ENCODE results near the gene NUP50.
"Not testable (repeated sequence)": the region's sequence is repeated elsewhere in the genome, so short reads cannot be mapped to it uniquely, and the experiment has no call there.

NUP50 gene

DNA sequence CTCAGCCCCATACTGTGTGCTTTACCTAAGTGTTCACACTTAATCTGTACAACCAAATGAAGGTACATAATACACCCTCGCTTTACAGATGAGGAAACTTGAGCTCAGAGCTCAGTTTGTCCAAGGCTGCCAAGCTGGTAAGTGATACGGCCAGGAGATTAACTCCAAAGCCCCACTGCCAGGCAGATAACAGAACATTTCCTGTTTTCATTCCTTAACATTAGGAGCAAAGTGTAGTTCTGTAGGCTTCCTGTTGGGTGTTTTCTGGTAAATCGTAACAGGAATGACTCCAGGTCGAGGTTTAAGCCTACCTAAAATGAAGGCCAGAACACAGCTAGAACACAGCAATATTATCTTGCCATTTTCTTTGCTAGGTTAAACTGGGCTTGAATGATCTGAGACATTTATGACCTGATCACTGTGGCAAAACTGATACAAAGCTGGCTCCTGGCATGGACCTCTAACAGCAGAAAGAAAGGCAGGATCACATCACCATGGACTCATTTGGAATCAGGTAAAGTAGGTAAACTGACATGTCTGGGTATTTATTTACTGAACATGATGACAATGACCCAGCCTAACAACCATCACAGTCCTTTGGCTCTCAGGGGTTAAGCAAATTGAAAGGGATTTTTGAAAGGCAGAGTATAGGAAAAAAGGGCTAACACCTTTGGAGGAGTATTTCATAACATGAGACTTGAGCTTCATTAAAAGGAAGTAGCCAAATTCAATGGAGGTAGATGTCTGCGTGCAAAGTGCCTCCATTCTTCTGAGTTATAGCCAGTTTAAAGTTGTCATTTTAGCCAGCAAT is 3.9 kb upstream of the NUP50 start:
- no peak for DNase-seq (ENCODE audit: low read depth)

DNA sequence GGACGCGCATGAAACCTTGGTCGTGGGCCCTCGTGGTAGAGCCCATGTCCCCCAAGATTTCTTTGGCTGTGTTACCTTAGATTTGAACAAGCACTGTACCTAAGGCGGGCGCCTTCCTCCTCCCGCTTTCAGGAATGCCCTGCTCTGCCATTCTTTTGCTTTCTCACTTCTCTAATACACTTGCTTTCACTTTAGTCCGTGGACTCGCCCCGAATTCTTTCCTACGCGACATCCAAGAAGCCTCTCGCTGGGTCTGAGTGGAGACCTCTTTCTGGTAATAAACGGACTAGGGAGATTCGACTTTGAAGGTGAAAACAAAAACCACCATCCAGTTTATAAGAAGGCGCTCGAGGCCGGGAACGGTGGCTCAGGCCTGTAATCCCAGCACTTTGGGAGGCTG is 1.2 kb upstream of the NUP50 start:
- no peak for DNase-seq (ENCODE audit: low read depth)

DNA sequence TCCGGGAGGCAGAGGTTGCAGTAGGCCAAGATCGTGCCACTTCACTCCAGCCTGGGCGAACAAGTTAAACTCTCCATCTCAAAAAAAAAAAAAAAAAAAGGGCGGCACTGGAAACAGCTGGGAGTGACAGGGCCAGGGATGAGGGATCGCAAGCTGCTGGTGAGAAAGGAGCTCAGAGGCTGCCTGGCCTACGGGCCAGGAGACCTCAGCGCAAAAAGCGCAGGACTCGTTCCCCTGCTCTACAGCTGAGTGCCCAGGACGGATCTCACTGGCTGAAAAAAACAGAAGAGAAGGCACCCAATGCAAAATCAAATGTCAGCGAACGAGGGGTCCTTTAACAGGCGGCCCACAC is 650 bp upstream of the NUP50 start:
- no peak for DNase-seq (ENCODE audit: low read depth)

DNA sequence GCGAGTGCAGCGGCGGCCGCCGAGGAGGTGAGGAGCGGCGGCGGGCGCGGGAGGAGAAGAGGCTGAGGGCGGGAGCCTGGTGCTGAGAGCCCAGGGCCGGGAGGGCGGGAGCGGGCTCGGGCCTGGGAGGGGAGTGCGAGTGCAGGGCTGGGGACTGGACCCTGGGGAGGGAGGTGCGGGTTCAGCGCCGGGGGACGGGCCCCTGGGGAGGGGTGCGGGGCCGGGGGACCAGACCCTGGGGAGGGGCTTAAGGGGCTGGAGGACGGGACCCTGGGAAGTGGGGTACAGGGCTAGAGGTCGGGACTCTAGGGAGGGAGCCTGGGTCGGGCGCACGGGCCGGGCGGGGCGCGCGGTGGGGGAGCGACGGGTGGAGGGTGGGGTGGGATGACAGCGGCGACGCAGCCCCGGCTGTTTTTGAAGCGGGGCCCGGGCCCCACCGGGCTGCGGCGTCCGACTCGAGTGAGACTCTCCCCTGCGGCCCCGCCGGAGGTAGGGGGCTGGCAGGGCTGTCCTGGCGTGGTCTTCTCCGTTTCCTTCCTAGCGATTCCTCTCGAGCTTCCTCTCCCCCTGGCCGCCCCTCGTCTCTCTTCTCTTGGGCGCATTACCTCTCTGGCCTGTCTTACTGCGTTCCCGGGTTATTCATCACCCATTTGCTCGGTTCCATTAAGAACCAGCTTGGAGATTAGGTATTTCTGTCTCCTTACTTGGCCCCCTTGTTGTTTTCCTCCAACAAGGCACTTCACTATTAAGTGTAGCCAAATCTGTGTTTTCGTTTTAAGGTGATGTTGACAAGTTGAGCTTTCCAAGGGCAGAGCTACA is 754 bp downstream of the NUP50 start:
- peak; percentile 21 for DNase-seq (ENCODE audit: low read depth)

DNA sequence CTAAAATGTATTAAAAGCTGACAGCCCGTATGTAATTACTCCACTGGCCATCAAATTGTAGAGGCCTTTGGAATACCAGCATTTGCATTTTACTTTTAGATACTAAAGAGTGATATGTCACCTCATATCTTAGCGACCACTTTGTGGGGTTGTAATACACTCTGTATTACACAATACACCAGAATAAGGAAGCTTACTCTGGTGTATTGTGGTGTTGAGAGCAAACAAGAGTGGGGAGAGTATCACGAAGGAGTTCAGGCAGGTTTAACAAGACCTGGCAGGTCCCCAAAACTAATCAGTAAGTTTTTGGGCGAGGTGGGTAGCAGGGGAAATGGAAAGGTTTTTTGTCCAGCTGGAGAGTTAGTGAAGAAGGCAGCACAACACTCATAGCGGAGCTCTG is 3.2 kb downstream of the NUP50 start:
- no peak for DNase-seq (ENCODE audit: low read depth)

DNA sequence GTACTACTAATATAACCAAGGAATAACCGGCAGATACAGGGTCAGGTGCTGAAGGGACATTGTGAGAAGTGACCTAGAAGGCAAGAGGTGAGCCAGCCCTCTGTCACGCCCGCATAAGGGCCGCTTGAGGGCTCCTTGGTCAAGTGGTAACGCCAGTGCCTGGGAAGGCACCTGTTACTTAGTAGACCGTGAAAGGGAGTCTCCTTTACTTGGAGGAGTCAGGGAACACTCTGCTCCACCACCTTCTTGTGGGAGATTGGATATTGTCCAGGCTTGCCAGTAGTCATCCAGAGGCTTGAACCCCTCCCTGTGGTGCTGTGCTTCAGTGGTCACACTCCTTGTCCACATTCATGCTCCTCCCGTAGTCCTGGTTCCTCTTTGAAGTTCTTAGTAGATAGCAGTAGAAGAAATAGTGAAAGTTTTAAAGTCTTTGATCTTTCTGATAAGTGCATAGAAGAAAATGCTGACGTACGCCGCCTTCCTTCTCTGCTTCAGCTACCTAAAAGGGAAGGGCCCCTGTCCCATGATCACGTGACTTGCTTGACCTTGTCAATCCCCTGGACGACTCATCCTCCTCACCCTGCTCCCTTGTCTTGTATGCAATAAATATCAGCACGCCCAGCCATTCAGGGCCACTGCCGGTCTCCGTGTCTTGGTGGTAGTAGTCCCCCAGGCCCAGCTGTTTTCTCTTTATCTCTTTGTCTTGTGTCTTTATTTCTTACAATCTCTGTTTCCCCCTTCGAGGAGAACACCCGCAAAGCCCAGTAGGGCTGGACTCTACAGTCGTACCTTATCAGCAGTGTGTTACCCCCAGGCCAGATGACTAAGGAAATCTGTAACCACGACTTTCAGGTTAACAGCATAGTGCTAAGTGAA is 6.1 kb downstream of the NUP50 start:
- DNase-seq (ENCODE audit: low read depth) = peak; percentile 7

DNA sequence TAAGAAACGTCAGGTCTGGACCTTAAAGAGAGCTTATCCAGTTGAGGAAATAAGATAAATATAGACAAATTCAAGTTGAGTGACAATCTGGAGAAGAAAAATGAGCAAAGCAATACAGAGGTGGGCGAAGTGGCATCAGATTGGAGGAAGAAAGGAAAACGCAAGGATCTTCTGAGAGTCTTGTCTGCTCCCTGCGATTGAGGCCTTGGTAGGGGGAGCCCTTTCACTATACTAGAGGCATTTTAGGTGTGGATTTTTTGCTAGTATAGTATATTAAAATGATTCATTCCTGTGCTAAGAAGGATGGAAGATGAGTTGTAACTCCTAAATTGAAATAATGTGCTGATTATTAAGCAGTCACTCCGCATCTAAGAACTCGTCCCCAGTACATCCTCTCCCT is 8.1 kb downstream of the NUP50 start:
- no peak for DNase-seq (ENCODE audit: low read depth)

DNA sequence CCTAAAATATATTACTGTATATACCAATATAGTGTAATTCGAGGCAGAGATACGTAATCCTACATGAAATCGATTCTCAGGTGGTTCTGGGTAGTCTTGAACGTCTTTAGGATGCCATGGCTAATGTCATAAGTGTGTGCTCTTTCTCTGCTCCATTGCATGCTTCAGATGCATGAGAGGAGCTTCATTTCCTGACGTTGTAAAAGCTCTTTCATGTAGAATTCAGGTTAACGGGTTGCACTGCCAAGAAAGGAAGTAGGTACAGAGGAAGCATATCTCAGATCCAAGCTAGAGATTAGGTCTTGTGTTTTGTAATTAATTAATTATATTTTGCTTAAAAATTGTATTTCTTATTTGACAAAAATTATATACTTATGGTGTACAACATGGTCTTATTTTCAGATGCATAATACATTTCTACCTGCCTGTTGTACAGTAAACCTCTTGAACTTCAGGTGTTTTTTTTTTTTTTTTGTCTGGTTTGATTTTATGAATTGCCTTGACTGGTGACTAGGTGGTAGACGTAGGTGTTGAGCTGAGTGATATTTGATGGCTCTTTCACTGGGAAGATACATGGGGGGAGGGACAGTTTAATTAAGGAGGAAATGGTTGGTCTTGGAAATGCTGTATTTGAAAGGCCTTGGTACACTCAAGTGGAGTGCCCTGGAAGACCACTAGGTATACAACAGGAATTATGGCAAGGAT is 9.3 kb downstream of the NUP50 start:
- DNase-seq (ENCODE audit: low read depth) = no peak

DNA sequence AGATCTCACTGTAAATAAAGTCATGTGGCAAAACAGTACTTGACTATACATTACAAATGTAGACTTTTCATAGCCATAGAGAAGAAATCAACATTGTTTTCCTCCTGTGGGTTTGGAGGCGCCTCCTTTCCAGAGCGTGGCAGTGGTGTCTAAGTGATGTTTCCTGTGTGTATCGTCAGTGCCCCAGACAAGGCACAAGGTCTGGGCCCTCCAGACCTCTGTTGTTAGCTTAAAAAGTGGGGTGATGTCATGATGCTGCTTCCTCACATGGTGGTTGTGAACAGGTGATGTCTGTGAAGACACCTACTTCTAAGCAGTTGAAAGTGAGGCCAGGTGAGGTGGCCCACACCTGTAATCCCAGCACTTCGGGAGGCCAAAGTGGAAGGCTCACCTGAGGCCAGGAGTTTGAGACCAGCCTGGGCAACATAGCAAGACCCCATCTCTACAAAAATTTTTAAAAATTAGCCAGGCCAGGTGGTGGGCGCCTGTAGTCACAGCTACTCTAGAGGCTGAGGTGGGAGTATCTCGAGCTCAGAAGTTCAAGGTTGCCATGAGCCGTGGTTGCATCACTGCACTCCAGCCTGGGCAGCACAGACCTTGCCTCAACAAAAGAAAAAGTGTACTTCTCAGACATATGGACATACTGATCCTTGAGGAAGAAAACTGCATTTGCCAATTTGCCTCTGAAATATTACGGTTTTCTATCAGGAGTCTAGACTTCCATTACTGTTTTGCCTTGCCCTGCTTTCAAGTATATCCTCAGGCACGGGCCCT is 15.7 kb downstream of the NUP50 start:
- DNase-seq (ENCODE audit: low read depth) = no peak

DNA sequence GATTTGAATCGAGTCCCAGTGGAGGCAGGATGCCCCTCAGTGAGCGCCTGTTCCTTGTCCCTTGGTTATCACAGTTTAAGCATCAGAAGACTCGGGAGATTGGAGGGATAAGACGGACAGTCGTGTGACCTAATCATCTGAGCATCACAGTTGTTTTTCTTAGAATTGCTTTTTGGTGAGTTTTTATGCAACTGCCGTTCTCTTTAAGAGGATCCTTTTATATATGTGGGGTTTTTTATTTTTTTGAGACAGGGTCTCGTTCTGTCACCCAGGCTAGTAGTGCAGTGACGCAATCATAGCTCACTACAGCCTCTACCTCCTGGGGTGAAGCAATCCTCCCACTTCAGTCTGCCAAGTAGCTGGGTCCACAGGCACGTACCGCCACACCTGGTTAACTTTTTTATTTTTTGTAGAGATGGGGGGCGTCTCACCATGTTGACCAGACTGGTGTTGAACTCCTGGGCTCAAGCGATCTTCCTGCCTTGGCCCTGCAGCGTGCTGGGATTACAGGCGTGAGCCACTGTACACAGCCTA is 16.5 kb downstream of the NUP50 start:
- no peak for DNase-seq (ENCODE audit: low read depth)

DNA sequence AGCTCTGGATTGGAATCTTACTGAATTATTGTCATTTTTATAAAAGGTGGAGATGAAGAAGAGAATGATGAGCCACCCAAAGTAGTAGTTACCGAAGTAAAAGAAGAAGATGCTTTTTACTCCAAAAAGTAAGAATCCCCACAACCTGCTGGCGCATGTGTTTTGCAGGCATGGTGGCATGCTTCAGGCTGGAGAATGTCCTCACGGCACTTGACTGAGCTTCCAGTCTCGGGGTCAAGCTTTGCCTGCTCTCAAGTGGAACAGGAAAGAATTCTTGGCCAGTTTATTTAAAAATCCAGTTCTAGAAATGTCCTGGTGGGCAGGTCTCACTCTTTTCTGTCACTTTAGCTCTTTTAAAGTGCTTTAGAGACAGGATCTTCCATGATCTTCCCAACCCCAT is 17.5 kb downstream of the NUP50 start:
- no peak for DNase-seq (ENCODE audit: low read depth)

DNA sequence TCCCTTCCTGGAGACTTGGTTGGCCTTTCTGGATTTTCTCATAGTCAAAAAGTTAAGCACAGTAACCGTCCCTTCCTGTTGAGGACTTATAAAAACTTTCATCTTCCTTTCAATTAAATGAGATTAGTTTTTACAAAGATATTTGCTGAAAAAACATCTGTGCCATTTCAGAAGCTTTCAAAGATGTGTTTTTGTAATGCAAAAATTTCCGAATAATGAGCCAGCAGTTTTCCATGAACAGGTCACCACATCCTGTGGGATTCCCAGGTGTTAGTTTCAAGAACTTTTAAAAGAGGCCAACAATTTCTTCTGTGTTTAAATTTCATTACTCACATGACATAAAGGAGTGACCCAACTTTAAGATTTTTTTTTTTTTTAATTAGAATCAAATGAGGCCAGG is 18.0 kb downstream of the NUP50 start:
- DNase-seq (ENCODE audit: low read depth) = no peak

DNA sequence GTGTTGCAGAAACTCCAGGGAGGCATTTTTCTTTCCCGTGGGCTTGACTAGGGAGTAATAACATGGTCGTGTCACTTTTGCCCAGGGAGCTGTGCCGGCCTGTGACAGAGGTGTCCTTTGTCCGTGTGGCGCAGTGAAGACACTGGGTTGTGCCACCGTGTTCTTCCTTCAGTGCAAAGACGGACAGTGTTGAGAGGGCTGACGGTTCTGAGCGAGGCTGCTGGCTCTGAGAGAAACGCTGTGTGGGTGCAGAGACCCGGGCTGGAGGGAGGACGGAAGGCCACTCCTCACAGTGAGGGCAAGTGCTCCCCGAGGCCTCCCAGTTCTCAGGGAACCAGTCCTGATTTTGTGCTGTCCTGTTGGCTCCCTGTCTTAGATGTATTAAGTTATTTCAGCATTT is 20.2 kb downstream of the NUP50 start:
- no peak for DNase-seq (ENCODE audit: low read depth)

DNA sequence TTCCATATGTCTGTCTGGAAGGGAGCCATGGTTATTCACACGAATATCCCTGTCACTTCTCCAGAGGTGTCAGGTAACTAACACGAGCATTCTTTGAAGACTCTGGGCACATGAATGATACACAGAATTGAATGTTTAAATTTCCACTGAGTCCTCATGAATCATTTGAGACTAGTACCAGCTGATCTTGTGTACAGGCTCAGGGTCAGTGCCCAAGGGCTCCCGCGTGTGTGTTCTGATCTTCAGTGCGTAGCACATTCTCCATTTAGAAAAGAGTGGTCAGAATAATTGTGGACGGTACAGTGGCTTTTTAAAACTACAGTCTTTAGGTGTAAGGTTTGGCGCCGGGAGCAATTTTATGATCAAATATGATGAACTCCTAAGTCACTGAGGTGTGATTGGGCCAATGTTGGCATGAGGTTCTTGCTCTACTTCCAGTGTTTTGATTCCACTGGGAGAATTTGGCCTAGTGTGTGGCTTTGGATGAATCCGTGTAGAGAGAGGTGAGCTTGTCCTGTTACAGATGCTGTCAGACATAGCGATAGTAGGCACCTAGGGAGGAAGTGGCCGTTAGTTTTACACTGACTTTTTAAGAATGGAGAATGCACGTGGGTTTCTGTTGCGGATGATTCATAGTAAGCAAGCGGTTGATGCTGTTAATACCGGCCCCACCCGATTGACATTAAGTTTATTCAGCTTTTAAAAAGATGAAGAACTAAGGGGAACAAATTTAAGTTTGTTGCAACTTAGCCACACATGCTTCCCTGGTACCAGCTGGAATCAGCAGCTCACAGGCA is 22.2 kb downstream of the NUP50 start:
- DNase-seq (ENCODE audit: low read depth) = no peak

DNA sequence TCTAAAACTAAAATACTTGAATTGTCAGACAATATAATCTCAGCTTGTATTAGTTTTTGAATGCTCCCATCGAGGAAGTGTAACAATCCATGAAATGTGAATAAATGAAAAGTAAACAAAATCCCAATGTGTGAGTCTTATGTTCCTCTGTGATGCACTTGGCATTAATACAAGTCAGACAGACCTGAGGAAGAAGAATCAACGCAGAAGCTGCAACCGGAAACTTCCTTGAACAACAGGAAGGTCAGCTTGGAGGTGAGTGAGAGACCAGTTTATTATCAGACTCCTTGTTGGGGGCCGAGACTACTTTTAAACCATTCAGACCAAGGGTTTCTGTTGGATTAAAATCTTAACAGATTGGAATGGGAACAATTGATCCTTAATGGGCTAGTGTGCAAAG is 24.2 kb downstream of the NUP50 start:
- no peak for DNase-seq (ENCODE audit: low read depth)

DNA sequence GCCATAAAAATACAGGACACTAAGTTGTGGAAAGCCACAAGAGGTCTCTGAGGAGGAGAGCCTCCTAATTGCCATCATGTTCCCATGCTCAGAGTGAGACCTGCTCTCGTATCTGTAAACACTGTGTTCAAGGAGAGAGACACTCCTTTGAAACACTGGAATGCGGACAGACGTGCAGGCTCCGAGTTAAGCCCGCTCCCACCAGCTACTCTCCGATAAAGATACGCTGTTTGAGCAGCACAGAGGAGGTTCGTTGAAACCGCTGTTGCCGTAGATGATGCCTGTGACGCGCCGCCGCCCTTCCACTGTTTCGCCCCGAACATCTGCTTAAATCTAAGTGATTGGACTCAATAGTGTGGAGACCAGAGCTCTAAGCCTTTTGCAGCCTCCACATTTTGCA is 25.1 kb downstream of the NUP50 start:
- no peak for DNase-seq (ENCODE audit: low read depth)

DNA sequence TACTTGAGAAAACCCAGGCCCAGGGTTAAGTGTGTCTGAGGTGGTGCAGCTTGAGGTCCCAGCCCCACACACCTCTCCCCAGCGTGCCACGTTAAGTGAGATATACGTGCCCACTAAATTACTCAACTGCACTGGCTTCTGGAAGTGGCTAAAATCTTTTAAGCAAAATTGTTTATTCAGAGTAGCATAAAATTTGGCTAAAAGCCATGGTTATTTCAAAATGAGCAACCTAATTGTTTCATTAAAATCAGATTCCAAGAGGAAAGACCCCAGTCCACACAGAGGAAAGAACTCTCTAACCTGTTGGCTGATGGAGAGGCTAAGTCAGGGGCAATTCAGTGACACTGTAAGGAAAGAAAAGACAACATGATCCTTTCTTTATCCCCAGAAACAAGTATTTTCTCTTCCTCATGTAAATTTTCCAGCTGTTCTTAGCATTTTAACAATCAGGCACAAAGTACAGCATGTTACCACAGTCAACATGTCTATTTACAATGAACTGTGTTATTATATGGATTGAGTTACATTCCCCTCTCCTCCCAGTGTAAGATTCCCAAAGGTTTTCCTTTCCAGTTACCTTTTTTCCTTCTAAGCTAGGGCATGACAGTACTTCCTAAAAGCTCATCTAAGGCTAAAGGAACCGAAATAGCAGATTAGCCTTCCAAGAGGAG is 26.6 kb downstream of the NUP50 start:
- no peak for DNase-seq (ENCODE audit: low read depth)

DNA sequence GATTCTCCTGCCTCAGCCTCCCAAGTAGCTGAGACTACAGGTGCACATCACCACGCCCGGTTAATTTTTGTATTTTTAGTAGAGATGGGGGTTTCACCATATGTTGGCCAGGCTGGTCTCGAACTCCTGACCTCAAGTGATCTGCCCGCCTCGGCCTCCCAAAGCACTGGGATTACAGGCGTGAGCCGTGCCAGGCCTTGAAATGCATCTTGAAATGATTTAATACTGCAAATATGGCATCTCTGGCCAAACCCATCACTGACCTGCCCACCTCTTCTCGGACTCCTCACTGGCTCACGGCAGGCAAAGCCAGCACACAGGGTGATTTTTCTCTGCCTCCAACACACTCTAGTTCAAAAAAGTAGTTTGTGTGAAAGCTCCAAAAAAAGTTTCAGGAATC is 28.0 kb downstream of the NUP50 start:
- not testable (repeated sequence) for DNase-seq (ENCODE audit: low read depth)

DNA sequence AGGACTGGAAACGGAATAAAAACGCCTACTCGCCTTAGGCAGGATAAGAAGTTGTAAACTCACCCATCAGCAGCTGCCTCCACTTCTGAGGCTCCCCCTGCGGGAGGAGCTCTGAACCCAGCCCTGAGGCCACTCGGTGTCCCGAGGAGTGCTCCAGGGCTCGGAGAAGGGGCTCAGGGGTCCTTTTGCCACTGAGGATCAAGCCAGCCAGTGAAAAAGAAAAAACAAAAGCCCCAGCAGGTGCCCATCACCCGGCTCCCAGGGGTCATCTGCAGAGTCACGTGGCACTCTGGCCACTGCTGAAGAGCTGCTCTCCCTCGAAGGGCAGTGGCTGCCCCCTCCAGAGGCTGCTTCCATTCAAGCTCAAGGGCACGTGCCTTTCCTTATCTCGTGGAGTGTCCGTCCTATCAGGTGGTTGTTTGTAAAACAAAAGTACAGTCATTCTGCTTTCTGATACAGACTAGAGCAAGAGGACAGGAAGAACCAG is 29.0 kb downstream of the NUP50 start:
- no peak for DNase-seq (ENCODE audit: low read depth)

Data from activated T-helper 1 cell treated with Interleukin-2 at 50 U/mL for 16 hours (primary cell).